Panc1 (cell line): Measurements from ENCODE around the gene TAC3. TPM values are rescaled to one million over a fixed set of nuclear protein-coding genes. Genes with fewer than 3 reads are reported as not detected.

ENCODE experiments used
- ATAC-seq: fragments of 200-7000 bp; cut with Tn5 transposase; 2 replicates; pipeline ENCODE4 v1.9.1; 2020; ENCODE audit warnings: mild to moderate bottlenecking, moderate library complexity
- BruUV-seq: library from RNA; stranded (reverse); fragments of 400-500 nt; replicated peaks from 2 replicates; lab custom pipeline; 2021; lab: Mats Ljungman, UMichigan
- CTCF ChIA-PET: fragments of 300-600 bp; sonication (Branson Sonifier 250); formaldehyde crosslinking; loops from one replicate; lab custom pipeline; 2022; ENCODE audit warnings: antibody characterized with exemption; lab: Charles Lee
- POLR2A ChIA-PET: fragments of 300-600 bp; sonication (Branson Sonifier 250); formaldehyde crosslinking; loops from one replicate; lab custom pipeline; 2022; ENCODE audit warnings: antibody characterized with exemption; lab: Charles Lee
- DNase-seq: peaks from one replicate; pipeline ENCODE4 v3.0.0-alpha.2; 2010; ENCODE audit warnings: low read depth, low spot score
- H3K27ac ChIP-seq: 2 replicates; pipeline ENCODE4 v1.5.1; 2011; ENCODE audit warnings: mild to moderate bottlenecking, low read length, inconsistent platforms
- H3K27me3 ChIP-seq: fragments of 200-500 bp; sonication (Bioruptor generic); 2 replicates; pipeline ENCODE4 v1.6.0; 2014; ENCODE audit warnings: low read length, inconsistent platforms; ENCODE audit not compliant: control insufficient read depth, insufficient read depth
- H3K36me3 ChIP-seq: fragments of 200-500 bp; sonication (Bioruptor generic); 2 replicates; pipeline ENCODE4 v1.5.1; 2014; ENCODE audit warnings: inconsistent platforms, mild to moderate bottlenecking, low read length, moderate library complexity; ENCODE audit not compliant: control insufficient read depth, insufficient read depth
- H3K4me1 ChIP-seq: 2 replicates; pipeline ENCODE4 v1.5.1; 2011; ENCODE audit warnings: inconsistent platforms, mild to moderate bottlenecking, low read length, moderate library complexity; ENCODE audit not compliant: control insufficient read depth, insufficient read depth
- H3K4me3 ChIP-seq, 2 experiments: 2 replicates each; pipeline ENCODE4 v1.5.1; 2011 to 2012; ENCODE audit warnings: low read depth in 2 of 2, low read length in 2 of 2, mild to moderate bottlenecking in 2 of 2, inconsistent platforms in 1 of 2, moderate library complexity in 1 of 2
- H3K9me3 ChIP-seq: fragments of 200-500 bp; sonication (Bioruptor generic); 2 replicates; pipeline ENCODE4 v1.5.1; 2014; ENCODE audit warnings: low read depth, mild to moderate bottlenecking, inconsistent platforms, low read length, moderate library complexity; ENCODE audit not compliant: control insufficient read depth, insufficient read depth
- POLR2AphosphoS5 ChIP-seq: IDR thresholded peaks from 2 replicates; pipeline ENCODE4 v1.6.1; 2012; ENCODE audit warnings: mild to moderate bottlenecking, low read depth, low read length, moderate library complexity
- SIN3A ChIP-seq: IDR thresholded peaks from 2 replicates; pipeline ENCODE4 v1.6.1; 2012; ENCODE audit warnings: low read depth, mild to moderate bottlenecking, low read length, moderate library complexity, borderline replicate concordance; ENCODE audit not compliant: insufficient read depth
- TCF7L2 ChIP-seq: IDR thresholded peaks from 2 replicates; pipeline ENCODE4 v1.6.1; 2011; ENCODE audit warnings: mild to moderate bottlenecking, low read depth, low read length, inconsistent platforms
- in situ Hi-C: cut with HindIII; loops from 2 replicates; pipeline ENCODE4 v1.10.0; 2016; ENCODE audit warnings: low sequenced_read_pairs, low pct_unique_long_range_greater_than_20kb
- intact Hi-C: fragments of 100-400 bp; cut with micrococcal nuclease; formaldehyde crosslinking; loops from one replicate; pipeline ENCODE4 v1.10.0; 2022; ENCODE audit not compliant: unreplicated experiment
- total RNA-seq: library from RNA; stranded (reverse); gene quantifications from one replicate; pipeline ENCODE4 v1.2.1, GENCODE V29; 2021; ENCODE audit not compliant: unreplicated experiment
- TF ChIP-seq, protein P1 (sequence below): fragments of 450-650 bp; IDR thresholded peaks from 2 replicates; pipeline ENCODE4 v1.5.1; 2017; ENCODE audit warnings: mild to moderate bottlenecking
- TF ChIP-seq, protein P2 (sequence below), 2 experiments: IDR thresholded peaks; 2 replicates each; pipeline ENCODE4 v1.6.1; 2011 to 2012; ENCODE audit warnings: low read depth in 2 of 2, control low read depth in 1 of 2, low read length in 1 of 2, mild to moderate bottlenecking in 1 of 2, moderate library complexity in 1 of 2; ENCODE audit not compliant: insufficient read depth in 1 of 2

TAC3 gene
- total RNA-seq, 1 experiment from 2014 or later = not detected

DNA sequence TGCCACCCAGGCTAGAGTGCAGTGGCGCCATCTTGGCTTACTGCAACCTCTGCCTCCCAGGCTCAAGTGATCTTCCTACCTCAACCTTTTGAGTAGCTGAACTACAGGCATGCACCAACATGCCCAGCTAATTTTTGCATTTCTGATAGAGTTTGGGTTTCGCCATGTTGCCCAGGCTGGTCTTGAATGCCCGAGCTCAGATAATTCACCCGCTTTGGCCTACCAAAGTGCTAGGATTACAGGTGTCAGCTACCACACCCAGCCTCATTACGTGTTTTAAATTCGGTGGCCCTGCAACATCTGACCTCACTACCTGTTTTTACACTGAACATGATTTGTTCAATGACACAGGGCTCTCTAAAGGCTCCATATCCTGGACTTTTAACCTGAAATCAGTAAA, 36.1 kb downstream of the TAC3 start:
- no TSS peak for BruUV-seq
- ChIA-PET POLR2A (no interaction called here), CTCF (no interaction called here)
- TF ChIP-seq TCF7L2 (no peak), POLR2AphosphoS5 (no peak), SIN3A (no peak)
- TF ChIP-seq, protein P1, sequence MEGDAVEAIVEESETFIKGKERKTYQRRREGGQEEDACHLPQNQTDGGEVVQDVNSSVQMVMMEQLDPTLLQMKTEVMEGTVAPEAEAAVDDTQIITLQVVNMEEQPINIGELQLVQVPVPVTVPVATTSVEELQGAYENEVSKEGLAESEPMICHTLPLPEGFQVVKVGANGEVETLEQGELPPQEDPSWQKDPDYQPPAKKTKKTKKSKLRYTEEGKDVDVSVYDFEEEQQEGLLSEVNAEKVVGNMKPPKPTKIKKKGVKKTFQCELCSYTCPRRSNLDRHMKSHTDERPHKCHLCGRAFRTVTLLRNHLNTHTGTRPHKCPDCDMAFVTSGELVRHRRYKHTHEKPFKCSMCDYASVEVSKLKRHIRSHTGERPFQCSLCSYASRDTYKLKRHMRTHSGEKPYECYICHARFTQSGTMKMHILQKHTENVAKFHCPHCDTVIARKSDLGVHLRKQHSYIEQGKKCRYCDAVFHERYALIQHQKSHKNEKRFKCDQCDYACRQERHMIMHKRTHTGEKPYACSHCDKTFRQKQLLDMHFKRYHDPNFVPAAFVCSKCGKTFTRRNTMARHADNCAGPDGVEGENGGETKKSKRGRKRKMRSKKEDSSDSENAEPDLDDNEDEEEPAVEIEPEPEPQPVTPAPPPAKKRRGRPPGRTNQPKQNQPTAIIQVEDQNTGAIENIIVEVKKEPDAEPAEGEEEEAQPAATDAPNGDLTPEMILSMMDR = no peak
- TF ChIP-seq, protein P2, sequence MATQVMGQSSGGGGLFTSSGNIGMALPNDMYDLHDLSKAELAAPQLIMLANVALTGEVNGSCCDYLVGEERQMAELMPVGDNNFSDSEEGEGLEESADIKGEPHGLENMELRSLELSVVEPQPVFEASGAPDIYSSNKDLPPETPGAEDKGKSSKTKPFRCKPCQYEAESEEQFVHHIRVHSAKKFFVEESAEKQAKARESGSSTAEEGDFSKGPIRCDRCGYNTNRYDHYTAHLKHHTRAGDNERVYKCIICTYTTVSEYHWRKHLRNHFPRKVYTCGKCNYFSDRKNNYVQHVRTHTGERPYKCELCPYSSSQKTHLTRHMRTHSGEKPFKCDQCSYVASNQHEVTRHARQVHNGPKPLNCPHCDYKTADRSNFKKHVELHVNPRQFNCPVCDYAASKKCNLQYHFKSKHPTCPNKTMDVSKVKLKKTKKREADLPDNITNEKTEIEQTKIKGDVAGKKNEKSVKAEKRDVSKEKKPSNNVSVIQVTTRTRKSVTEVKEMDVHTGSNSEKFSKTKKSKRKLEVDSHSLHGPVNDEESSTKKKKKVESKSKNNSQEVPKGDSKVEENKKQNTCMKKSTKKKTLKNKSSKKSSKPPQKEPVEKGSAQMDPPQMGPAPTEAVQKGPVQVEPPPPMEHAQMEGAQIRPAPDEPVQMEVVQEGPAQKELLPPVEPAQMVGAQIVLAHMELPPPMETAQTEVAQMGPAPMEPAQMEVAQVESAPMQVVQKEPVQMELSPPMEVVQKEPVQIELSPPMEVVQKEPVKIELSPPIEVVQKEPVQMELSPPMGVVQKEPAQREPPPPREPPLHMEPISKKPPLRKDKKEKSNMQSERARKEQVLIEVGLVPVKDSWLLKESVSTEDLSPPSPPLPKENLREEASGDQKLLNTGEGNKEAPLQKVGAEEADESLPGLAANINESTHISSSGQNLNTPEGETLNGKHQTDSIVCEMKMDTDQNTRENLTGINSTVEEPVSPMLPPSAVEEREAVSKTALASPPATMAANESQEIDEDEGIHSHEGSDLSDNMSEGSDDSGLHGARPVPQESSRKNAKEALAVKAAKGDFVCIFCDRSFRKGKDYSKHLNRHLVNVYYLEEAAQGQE (IDR thresholded peaks at IDR 0.05; ENCODE audit: insufficient read depth in 1 of 2, low read depth in 2 of 2, low read length in 1 of 2) = no peak
- in situ Hi-C loops (no loop called here), intact Hi-C loops (no loop called here)
- no peak overlapping the region for H3K4me3 ChIP-seq
- H3K9me3 ChIP-seq = no peaks in the 10 kb centered on the region
- H3K36me3 ChIP-seq = no peaks in the 10 kb centered on the region
- H3K27me3 ChIP-seq = no peaks in the 10 kb centered on the region
- ATAC-seq (no peak), DNase-seq (no peak)
- H3K27ac ChIP-seq = no peak overlapping the region
- H3K4me1 ChIP-seq = no peaks in the 10 kb centered on the region

- no peaks in the 10 kb centered on the region for H3K36me3 ChIP-seq
- no peaks in the 10 kb centered on the region for H3K27me3 ChIP-seq
- POLR2A ChIA-PET = no interaction called here
- CTCF ChIA-PET = no interaction called here
- no peak for DNase-seq
- TF ChIP-seq TCF7L2 = no peak
- TF ChIP-seq, protein P1 = no peak
- TF ChIP-seq SIN3A = no peak
- TF ChIP-seq POLR2AphosphoS5 = no peak
- TF ChIP-seq, protein P2 (IDR thresholded peaks at IDR 0.05; ENCODE audit: insufficient read depth in 1 of 2, low read depth in 2 of 2, low read length in 1 of 2) = no peak
- H3K27ac ChIP-seq = no peak overlapping the region
- no peak overlapping the region for H3K4me3 ChIP-seq
- intact Hi-C loops = no loop called here
- no peaks in the 10 kb centered on the region for H3K4me1 ChIP-seq
- no TSS peak for BruUV-seq
- no peaks in the 10 kb centered on the region for H3K9me3 ChIP-seq
- in situ Hi-C loops = no loop called here
- ATAC-seq = no peak
Measured at GRCh38 chr12:56979628-56980027, 36.7 kb downstream of the TAC3 start.
